IMR-90 (cell line): Measurements from ENCODE around the gene SEMA3G. TPM values are rescaled to one million over a fixed set of nuclear protein-coding genes. Genes with fewer than 3 reads are reported as not detected.

Experiments
- ATAC-seq: fragments of 200-7000 bp; cut with Tn5 transposase; 2 replicates; pipeline ENCODE4 v1.9.1; 2020; ENCODE audit warnings: low read depth, mild to moderate bottlenecking, moderate library complexity
- BruUV-seq: library from RNA; stranded (reverse); fragments of 400-500 nt; replicated peaks from 2 replicates; lab custom pipeline; 2021; lab: Mats Ljungman, UMichigan
- CTCF ChIA-PET: fragments of 300-600 bp; formaldehyde crosslinking; extraction: SDS; loops from one replicate; lab custom pipeline; 2021; ENCODE audit warnings: antibody characterized with exemption; lab: Yijun Ruan, JAX
- POLR2A ChIA-PET: fragments of 300-600 bp; sonication (Branson Sonifier 250); formaldehyde crosslinking; loops from one replicate; lab custom pipeline; 2022; ENCODE audit warnings: antibody characterized with exemption; ENCODE audit not compliant: unreplicated experiment; lab: Charles Lee
- DNase-seq: peaks from one replicate; pipeline ENCODE4 v3.0.0; 2013
- H2AFZ ChIP-seq: replicated peaks from 2 replicates; pipeline ENCODE3; 2013; ENCODE audit warnings: low read length, mild to moderate bottlenecking; ENCODE audit not compliant: poor library complexity
- H2AK5ac ChIP-seq: 2 replicates; pipeline ENCODE4 v1.6.1; 2013; ENCODE audit warnings: low read depth, low read length, inconsistent platforms
- H2AK9ac ChIP-seq: replicated peaks from 2 replicates; pipeline ENCODE3; 2013; ENCODE audit warnings: mild to moderate bottlenecking, low read depth, low read length, moderate library complexity; ENCODE audit not compliant: poor library complexity
- H2BK120ac ChIP-seq: 2 replicates; pipeline ENCODE4 v1.6.1; 2013; ENCODE audit warnings: low read depth, low read length, inconsistent platforms
- H2BK15ac ChIP-seq: 3 replicates; pipeline ENCODE4 v1.6.1; 2013; ENCODE audit warnings: low read depth, low read length, inconsistent platforms
- H2BK20ac ChIP-seq: 2 replicates; pipeline ENCODE4 v1.6.1; 2013; ENCODE audit warnings: low read depth, mild to moderate bottlenecking, inconsistent platforms, low read length, moderate library complexity
- H2BK5ac ChIP-seq: 2 replicates; pipeline ENCODE4 v1.6.1; 2013; ENCODE audit warnings: mild to moderate bottlenecking, low read depth, low read length, inconsistent platforms; ENCODE audit not compliant: poor library complexity, severe bottlenecking
- H3K14ac ChIP-seq: replicated peaks from 2 replicates; pipeline ENCODE4 v1.6.1; 2013; ENCODE audit warnings: low read depth, low read length, inconsistent platforms
- H3K18ac ChIP-seq: 2 replicates; pipeline ENCODE4 v1.6.1; 2013; ENCODE audit warnings: low read depth, low read length, control low read depth
- H3K23ac ChIP-seq: 2 replicates; pipeline ENCODE4 v1.6.1; 2013; ENCODE audit warnings: low read depth, low read length, inconsistent platforms
- H3K27ac ChIP-seq: 2 replicates; pipeline ENCODE4 v1.5.1; 2013; ENCODE audit warnings: mild to moderate bottlenecking, control low read depth, low read length; ENCODE audit not compliant: insufficient read depth
- H3K27me3 ChIP-seq: 2 replicates; pipeline ENCODE4 v1.6.1; 2013; ENCODE audit warnings: low read length; ENCODE audit not compliant: control insufficient read depth, insufficient read depth
- H3K36me3 ChIP-seq: 2 replicates; pipeline ENCODE4 v1.6.1; 2013; ENCODE audit warnings: low read length, mixed read lengths; ENCODE audit not compliant: control insufficient read depth, insufficient read depth
- H3K4ac ChIP-seq: 2 replicates; pipeline ENCODE4 v1.6.1; 2013; ENCODE audit warnings: low read depth, low read length, inconsistent platforms
- H3K4me1 ChIP-seq: 2 replicates; pipeline ENCODE4 v1.6.1; 2013; ENCODE audit warnings: low read length, mixed read lengths; ENCODE audit not compliant: control insufficient read depth, insufficient read depth
- H3K4me2 ChIP-seq: 2 replicates; pipeline ENCODE4 v1.6.1; 2013; ENCODE audit warnings: low read depth, mild to moderate bottlenecking, control low read depth, low read length, moderate library complexity
- H3K4me3 ChIP-seq: 2 replicates; pipeline ENCODE4 v1.5.1; 2013; ENCODE audit warnings: low read depth, mild to moderate bottlenecking, control low read depth, low read length, moderate library complexity; ENCODE audit not compliant: insufficient read depth
- H3K56ac ChIP-seq: 2 replicates; pipeline ENCODE4 v1.6.1; 2013; ENCODE audit warnings: low read length, inconsistent platforms; ENCODE audit not compliant: insufficient read depth; ENCODE audit errors: extremely low read depth
- H3K79me1 ChIP-seq, 2 experiments: 2 replicates each; pipeline ENCODE4 v1.6.1; 2013; ENCODE audit warnings: low read length in 2 of 2, inconsistent platforms in 1 of 2, low read depth in 1 of 2
- H3K9ac ChIP-seq: 2 replicates; pipeline ENCODE4 v1.6.1; 2013; ENCODE audit warnings: low read depth, low read length, control low read depth
- H3K9me1 ChIP-seq: 2 replicates; pipeline ENCODE4 v1.6.1; 2013; ENCODE audit warnings: low read length, inconsistent platforms; ENCODE audit not compliant: insufficient read depth
- H3K9me3 ChIP-seq: 2 replicates; pipeline ENCODE4 v1.6.1; 2013; ENCODE audit warnings: low read length; ENCODE audit not compliant: control insufficient read depth, insufficient read depth
- H4K20me1 ChIP-seq: 2 replicates; pipeline ENCODE4 v1.6.1; 2013; ENCODE audit warnings: low read length, inconsistent platforms; ENCODE audit not compliant: insufficient read depth
- H4K5ac ChIP-seq: 2 replicates; pipeline ENCODE4 v1.6.1; 2013; ENCODE audit warnings: mild to moderate bottlenecking, low read depth, low read length, control low read depth
- H4K8ac ChIP-seq, 2 experiments: 2 replicates each; pipeline ENCODE4 v1.6.1; 2013; ENCODE audit warnings: low read depth in 2 of 2, low read length in 2 of 2, control low read depth in 1 of 2, inconsistent platforms in 1 of 2
- H4K91ac ChIP-seq: 2 replicates; pipeline ENCODE4 v1.6.1; 2013; ENCODE audit warnings: low read depth, low read length, inconsistent platforms; ENCODE audit not compliant: insufficient read depth
- BHLHE40 ChIP-seq: fragments of 150-350 bp; IDR thresholded peaks from 2 replicates; pipeline ENCODE4 v1.6.1; 2016; ENCODE audit warnings: mild to moderate bottlenecking, low read depth, low read length
- CEBPB ChIP-seq: IDR thresholded peaks from 2 replicates; pipeline ENCODE4 v1.6.1; 2012; ENCODE audit warnings: low read depth, low read length, improper control_type of control experiment
- CTCF ChIP-seq: conservative IDR thresholded peaks from 2 replicates; pipeline ENCODE4 v1.5.1; 2012; ENCODE audit warnings: mild to moderate bottlenecking, low read depth, low read length, improper control_type of control experiment
- ELK1 ChIP-seq: fragments of 150-350 bp; IDR thresholded peaks from 2 replicates; pipeline ENCODE4 v1.6.1; 2016; ENCODE audit warnings: low read depth, mild to moderate bottlenecking, low read length, moderate library complexity, borderline replicate concordance
- FOS ChIP-seq: fragments of 150-350 bp; IDR thresholded peaks from 2 replicates; pipeline ENCODE4 v1.6.1; 2016; ENCODE audit warnings: low read depth, low read length
- MAFK ChIP-seq: IDR thresholded peaks from 2 replicates; pipeline ENCODE4 v1.6.1; 2012; ENCODE audit warnings: low read depth, low read length, improper control_type of control experiment
- MAZ ChIP-seq: IDR thresholded peaks from 2 replicates; pipeline ENCODE4 v1.6.1; 2012; ENCODE audit warnings: low read depth, mild to moderate bottlenecking, low read length, improper control_type of control experiment, moderate library complexity, borderline replicate concordance
- MXI1 ChIP-seq: IDR thresholded peaks from 2 replicates; pipeline ENCODE4 v1.6.1; 2012; ENCODE audit warnings: low read depth, mild to moderate bottlenecking, low read length, moderate library complexity, borderline replicate concordance
- NFE2L2 ChIP-seq: fragments of 150-350 bp; IDR thresholded peaks from 2 replicates; pipeline ENCODE4 v1.6.1; 2016; ENCODE audit warnings: low read depth, mild to moderate bottlenecking, low read length
- POLR2A ChIP-seq: IDR thresholded peaks from 2 replicates; pipeline ENCODE4 v1.6.1; 2012; ENCODE audit warnings: mild to moderate bottlenecking, low read depth, low read length
- RAD21 ChIP-seq: IDR thresholded peaks from 2 replicates; pipeline ENCODE4 v1.6.1; 2012; ENCODE audit warnings: low read length, improper control_type of control experiment
- RCOR1 ChIP-seq: IDR thresholded peaks from 2 replicates; pipeline ENCODE4 v1.6.1; 2012; ENCODE audit warnings: mild to moderate bottlenecking, low read length, improper control_type of control experiment; ENCODE audit not compliant: insufficient replicate concordance
- RFX5 ChIP-seq: IDR thresholded peaks from 2 replicates; pipeline ENCODE4 v1.8.0; 2012; ENCODE audit warnings: low read depth, mild to moderate bottlenecking, low read length, moderate library complexity
- WGBS, 2 experiments: methylation state at CpG; one replicate each; pipeline versions ENCODE4 v1.1.5 to v1.1.7; 2013; ENCODE audit warnings: missing lambda C conversion rate in 2 of 2; ENCODE audit not compliant: insufficient read length in 1 of 2; ENCODE audit errors: extremely low coverage in 2 of 2; 5-methylcytosine and 5-hydroxymethylcytosine counted together
- dilution Hi-C: fragments of 300-500 bp; cut with HindIII; formaldehyde crosslinking; loops from one replicate; pipeline ENCODE4 v1.14.3; 2018; ENCODE audit warnings: low sequenced_read_pairs; ENCODE audit not compliant: unreplicated experiment
- in situ Hi-C: fragments of 300-500 bp; cut with MboI; formaldehyde crosslinking; loops from 3 replicates; pipeline ENCODE4 v1.14.3; 2019; ENCODE audit warnings: low sequenced_read_pairs, inconsistent platforms, mixed read lengths
- intact Hi-C: fragments of 100-400 bp; cut with micrococcal nuclease; formaldehyde crosslinking; loops from 2 replicates; pipeline ENCODE4 v1.10.0; 2022
- polyA plus RNA-seq, 3 experiments: library from polyadenylated mRNA; depleted of rRNA; stranded (reverse); fragments of >200 nt; gene quantifications; 2 replicates each; pipeline ENCODE4 v1.2.3, GENCODE V29; 2012; ENCODE audit warnings: low replicate concordance in 1 of 3
- total RNA-seq: library from RNA; depleted of rRNA; stranded (reverse); fragments of >200 nt; gene quantifications from 2 replicates; pipeline ENCODE4 v1.2.3, GENCODE V29; 2012

SEMA3G gene
- total and polyA plus RNA-seq, 2 of the 4 experiments (the other 2 are of a cell fraction) = 0.07 TPM; not detected in 1

GRCh38 chr3:52489453-52489852 lies 44.5 kb upstream of the SEMA3G start:
- dilution Hi-C loops = no loop called here
- H3K4me2 ChIP-seq = no peak overlapping the region
- peaks cover 4 to 29% of the 10 kb centered on the region in 2 experiments; a peak in 3 of 4 replicates for H3K79me1 ChIP-seq
- H3K9me1 ChIP-seq = peaks cover 6% of the 10 kb centered on the region; the same call in 1 of the 2 replicates
- no peak overlapping the region for H3K14ac ChIP-seq
- no peak overlapping the region for H2AK5ac ChIP-seq
- POLR2A ChIA-PET = no interaction called here
- CTCF ChIA-PET = no interaction called here
- no peak overlapping the region for H4K5ac ChIP-seq
- ATAC-seq = no peak
- H2AFZ ChIP-seq = no peak overlapping the region
- H3K27me3 ChIP-seq = no peaks in the 10 kb centered on the region
- no peak overlapping the region for H3K4ac ChIP-seq
- H3K9ac ChIP-seq = no peak overlapping the region
- intact Hi-C loops = no loop called here
- DNase-seq = no peak
- no peaks in the 10 kb centered on the region for H3K9me3 ChIP-seq
- peaks cover 85% of the 10 kb centered on the region for H3K36me3 ChIP-seq
- H4K8ac ChIP-seq = no peak overlapping the region
- H3K4me3 ChIP-seq = no peak overlapping the region
- H2BK15ac ChIP-seq = no peak overlapping the region
- 99% methylated on average over 15 of the region's 18 CpGs; no CpG with 5 or more reads in 1 of the 2 experiments for WGBS, 2 experiments
- no peak overlapping the region for H2BK20ac ChIP-seq
- no peak overlapping the region for H2BK120ac ChIP-seq
- no peak for TF ChIP-seq RFX5
- TF ChIP-seq MXI1 = no peak
- TF ChIP-seq ELK1 = no peak
- no peak for TF ChIP-seq FOS
- no peak for TF ChIP-seq POLR2A
- TF ChIP-seq RCOR1 = no peak
- no peak for TF ChIP-seq CTCF
- no peak for TF ChIP-seq MAFK
- no peak for TF ChIP-seq MAZ
- TF ChIP-seq BHLHE40 = no peak
- TF ChIP-seq CEBPB = no peak
- TF ChIP-seq RAD21 = no peak
- TF ChIP-seq NFE2L2 = no peak
- H3K27ac ChIP-seq = no peak overlapping the region
- H2AK9ac ChIP-seq = no peak overlapping the region
- no peak overlapping the region for H3K18ac ChIP-seq
- in situ Hi-C loops = no loop called here
- H3K56ac ChIP-seq = no peak overlapping the region
- H4K20me1 ChIP-seq = peaks cover 17% of the 10 kb centered on the region; the same call in 1 of the 2 replicates
- H2BK5ac ChIP-seq = no peak overlapping the region
- H4K91ac ChIP-seq = no peak overlapping the region
- BruUV-seq = no TSS peak
- no peak overlapping the region for H3K23ac ChIP-seq
- peaks cover 3% of the 10 kb centered on the region; the same call in 1 of the 2 replicates for H3K4me1 ChIP-seq
